K562 (cell line): Measurements from ENCODE around the gene REEP3. TPM values are rescaled to one million over a fixed set of nuclear protein-coding genes. Genes with fewer than 3 reads are reported as not detected.
"Not testable (repeated sequence)": the region's sequence is repeated elsewhere in the genome, so short reads cannot be mapped to it uniquely, and the experiment has no call there.

Source experiments
- ATAC-seq: fragments of 200-7000 bp; cut with Tn5 transposase; 3 replicates; pipeline ENCODE4 v1.9.1; 2020; ENCODE audit warnings: moderate library complexity
- BruUV-seq: library from RNA; stranded (reverse); fragments of 400-500 nt; replicated peaks from 2 replicates; lab custom pipeline; 2021; lab: Mats Ljungman, UMichigan
- CTCF ChIA-PET: fragments of 300-600 bp; formaldehyde crosslinking; extraction: SDS; loops from one replicate; lab custom pipeline; 2021; ENCODE audit warnings: low intra/inter-chr PET ratio; lab: Yijun Ruan, JAX
- POLR2A ChIA-PET: fragments of 300-600, 350-650 bp; sonication (Branson Sonifier 250); formaldehyde crosslinking; extraction: SDS; loops from one replicate; lab custom pipeline; 2021; ENCODE audit warnings: antibody characterized with exemption, inconsistent platforms; lab: Yijun Ruan, JAX
- DNase-seq, 4 experiments: peaks; one replicate each; pipeline versions ENCODE4 v3.0.0 to v3.0.0-alpha.2; 2011 to 2018; ENCODE audit warnings: low spot score in 3 of 4, mixed read lengths in 3 of 4; ENCODE audit errors: extremely low read depth in 1 of 4
- FAIRE-seq: peaks from 2 replicates; lab custom pipeline; 2011; peaks lifted over from hg19 to GRCh38; lab: Jason Lieb, UNC
- H2AFZ ChIP-seq: 2 replicates; pipeline ENCODE4 v1.6.0; 2011; ENCODE audit warnings: low read depth, low read length, control low read depth, inconsistent platforms
- H3K27ac ChIP-seq: fragments of 200-600 bp; 3 replicates; pipeline ENCODE4 v1.8.0; 2011; ENCODE audit warnings: low read depth, mild to moderate bottlenecking, control low read depth, inconsistent platforms, low read length, moderate library complexity, mixed read lengths; ENCODE audit errors: extremely low read depth
- H3K27me3 ChIP-seq, 2 experiments: fragments of 300-600 bp in 1 of 2; 2 replicates in 1 of 2; 3 replicates in 1 of 2; pipeline versions ENCODE4 v1.6.0 to v1.8.0; 2011; ENCODE audit warnings: inconsistent platforms in 2 of 2, low read length in 2 of 2, mild to moderate bottlenecking in 1 of 2, mixed read lengths in 1 of 2, moderate library complexity in 1 of 2; ENCODE audit not compliant: control insufficient read depth in 2 of 2, insufficient read depth in 2 of 2
- H3K36me3 ChIP-seq: fragments of 300-600 bp; 3 replicates; pipeline ENCODE4 v1.8.0; 2011; ENCODE audit warnings: mild to moderate bottlenecking, low read length, inconsistent platforms; ENCODE audit not compliant: control insufficient read depth, insufficient read depth
- H3K4me1 ChIP-seq, 2 experiments: fragments of 200-600 bp in 1 of 2; replicated peaks in 1 of 2; 2 replicates in 1 of 2; 3 replicates in 1 of 2; pipeline versions ENCODE4 v1.5.1 to v1.8.0; 2011; ENCODE audit warnings: inconsistent platforms in 2 of 2, low read length in 2 of 2, mild to moderate bottlenecking in 1 of 2, mixed read lengths in 1 of 2, moderate library complexity in 1 of 2; ENCODE audit not compliant: control insufficient read depth in 2 of 2, insufficient read depth in 2 of 2
- H3K4me2 ChIP-seq: 2 replicates; pipeline ENCODE4 v1.6.1; 2011; ENCODE audit warnings: low read length, control low read depth, inconsistent platforms, mixed read lengths; ENCODE audit not compliant: insufficient read depth
- H3K4me3 ChIP-seq: fragments of 200-600 bp; sonication (generic), shearing (Covaris generic); 2 replicates; pipeline ENCODE4 v1.5.1; 2016; ENCODE audit warnings: control low read depth, inconsistent platforms
- H3K79me2 ChIP-seq: fragments of 200-600 bp; 3 replicates; pipeline ENCODE4 v1.8.0; 2011; ENCODE audit warnings: low read length, inconsistent platforms; ENCODE audit not compliant: control insufficient read depth, insufficient read depth
- H3K9ac ChIP-seq, 2 experiments: 2 replicates each; pipeline versions ENCODE4 v1.6.0 to v1.6.1; 2011; ENCODE audit warnings: low read depth in 2 of 2, low read length in 2 of 2, control low read depth in 1 of 2, inconsistent platforms in 1 of 2, mild to moderate bottlenecking in 1 of 2, mixed read lengths in 1 of 2; ENCODE audit not compliant: insufficient read depth in 1 of 2
- H3K9me1 ChIP-seq: one replicate; pipeline ENCODE4 v1.6.0; 2011; ENCODE audit warnings: inconsistent platforms, mild to moderate bottlenecking, low read length, moderate library complexity; ENCODE audit not compliant: control insufficient read depth, insufficient read depth
- H3K9me3 ChIP-seq: replicated peaks from 2 replicates; pipeline ENCODE4 v1.5.1; 2011; ENCODE audit warnings: low read depth, low read length, inconsistent platforms; ENCODE audit not compliant: control insufficient read depth, insufficient read depth
- H4K20me1 ChIP-seq: replicated peaks from 2 replicates; pipeline ENCODE4 v1.6.1; 2011; ENCODE audit warnings: low read length, inconsistent platforms, mixed read lengths; ENCODE audit not compliant: control insufficient read depth, insufficient read depth
- ARID1B ChIP-seq: fragments of 450-650 bp; IDR thresholded peaks from 2 replicates; pipeline ENCODE4 v1.6.1; 2016; ENCODE audit warnings: antibody characterized with exemption, mild to moderate bottlenecking, inconsistent platforms
- ZC3H4 ChIP-seq: sonication (generic); formaldehyde crosslinking; IDR thresholded peaks from 2 replicates; pipeline ENCODE4 v1.9.0; 2021; ENCODE audit warnings: missing genetic modification reagents, borderline replicate concordance
- WGBS: fragments of 100-300 bp; shearing (Covaris generic); methylation state at CpG from one replicate; pipeline ENCODE4 v1.1.6; 2016; ENCODE audit warnings: low coverage, mixed read lengths; ENCODE audit not compliant: insufficient coverage; ENCODE audit errors: missing lambda C conversion rate; 5-methylcytosine and 5-hydroxymethylcytosine counted together
- in situ Hi-C: fragments of 300-500 bp; cut with MboI; formaldehyde crosslinking; loops from 4 replicates; pipeline ENCODE4 v1.15.0; 2018; ENCODE audit warnings: inconsistent platforms, mixed read lengths
- intact Hi-C: fragments of 100-400 bp; cut with micrococcal nuclease; formaldehyde crosslinking; loops from 2 replicates; pipeline ENCODE4 v1.14.2; 2022
- polyA plus RNA-seq, 8 experiments: library from polyadenylated mRNA; depleted of rRNA in 4 of 8; stranded (reverse) in 5 of 8; unstranded in 3 of 8; fragments of >200 nt; fragmentation: Nextera tagmentation in 2 of 8; fragmentation: Illumina TruSeq in 1 of 8; extraction: Ambion mirVana in 2 of 8; extraction: Trizol in 1 of 8; gene quantifications; 2 replicates each; pipeline versions ENCODE4 v1.2.1 to v1.2.3, GENCODE V29; 2011 to 2014; ENCODE audit warnings: inconsistent platforms in 1 of 8, missing spikeins in 1 of 8
- total RNA-seq, 7 experiments: library from RNA; depleted of rRNA in 6 of 7; stranded (reverse); fragments of >200 nt in 6 of 7; fragmentation: Illumina TruSeq in 2 of 7; extraction: Trizol in 2 of 7; gene quantifications; 2 replicates each; pipeline versions ENCODE4 v1.2.1 to v1.2.3, GENCODE V29; 2011 to 2021; ENCODE audit warnings: low replicate concordance in 1 of 7
- TF ChIP-seq, protein P1 (sequence below): fragments of 450-650 bp; IDR thresholded peaks from 2 replicates; pipeline ENCODE4 v1.6.1; 2014; ENCODE audit warnings: low read depth, mild to moderate bottlenecking, moderate library complexity, borderline replicate concordance
- TF ChIP-seq, protein P2 (sequence below), 2 experiments: IDR thresholded peaks in 1 of 2; conservative IDR thresholded peaks in 1 of 2; 2 replicates each; pipeline ENCODE4 v1.6.1; 2016; ENCODE audit warnings: low read depth in 2 of 2, mild to moderate bottlenecking in 1 of 2, missing compliant biosample characterization in 1 of 2, missing genetic modification characterization in 1 of 2, moderate library complexity in 1 of 2

Gene REEP3
- total and polyA plus RNA-seq, 9 of the 15 experiments (the other 6 are each of a cell fraction or from before 2014, with no cell fraction given) = 3.4 to 13.4 (median 9.2) TPM

DNA sequence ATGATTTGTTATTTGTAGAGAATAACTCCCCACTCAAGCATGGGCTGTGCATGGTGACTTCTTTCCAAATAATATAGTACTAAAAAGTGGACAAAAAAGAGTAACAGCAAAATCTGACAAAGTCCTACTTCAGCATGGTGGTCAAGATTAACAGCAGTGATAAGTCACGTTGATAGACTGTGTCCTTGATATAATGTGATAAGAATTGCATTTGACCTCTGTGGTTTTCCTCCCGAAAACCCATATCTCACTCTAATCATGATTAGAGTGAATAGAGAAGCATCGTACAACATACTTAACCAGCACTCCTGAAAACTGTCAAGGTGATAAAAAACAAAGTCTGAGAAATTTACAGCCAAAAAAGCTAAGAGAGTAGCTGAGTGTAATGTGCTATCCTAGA is 42.4 kb downstream of the REEP3 start (continued):
- TF ChIP-seq, protein P1, sequence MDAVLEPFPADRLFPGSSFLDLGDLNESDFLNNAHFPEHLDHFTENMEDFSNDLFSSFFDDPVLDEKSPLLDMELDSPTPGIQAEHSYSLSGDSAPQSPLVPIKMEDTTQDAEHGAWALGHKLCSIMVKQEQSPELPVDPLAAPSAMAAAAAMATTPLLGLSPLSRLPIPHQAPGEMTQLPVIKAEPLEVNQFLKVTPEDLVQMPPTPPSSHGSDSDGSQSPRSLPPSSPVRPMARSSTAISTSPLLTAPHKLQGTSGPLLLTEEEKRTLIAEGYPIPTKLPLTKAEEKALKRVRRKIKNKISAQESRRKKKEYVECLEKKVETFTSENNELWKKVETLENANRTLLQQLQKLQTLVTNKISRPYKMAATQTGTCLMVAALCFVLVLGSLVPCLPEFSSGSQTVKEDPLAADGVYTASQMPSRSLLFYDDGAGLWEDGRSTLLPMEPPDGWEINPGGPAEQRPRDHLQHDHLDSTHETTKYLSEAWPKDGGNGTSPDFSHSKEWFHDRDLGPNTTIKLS = no peak
- TF ChIP-seq, protein P2, sequence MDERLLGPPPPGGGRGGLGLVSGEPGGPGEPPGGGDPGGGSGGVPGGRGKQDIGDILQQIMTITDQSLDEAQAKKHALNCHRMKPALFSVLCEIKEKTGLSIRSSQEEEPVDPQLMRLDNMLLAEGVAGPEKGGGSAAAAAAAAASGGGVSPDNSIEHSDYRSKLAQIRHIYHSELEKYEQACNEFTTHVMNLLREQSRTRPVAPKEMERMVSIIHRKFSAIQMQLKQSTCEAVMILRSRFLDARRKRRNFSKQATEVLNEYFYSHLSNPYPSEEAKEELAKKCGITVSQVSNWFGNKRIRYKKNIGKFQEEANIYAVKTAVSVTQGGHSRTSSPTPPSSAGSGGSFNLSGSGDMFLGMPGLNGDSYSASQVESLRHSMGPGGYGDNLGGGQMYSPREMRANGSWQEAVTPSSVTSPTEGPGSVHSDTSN (CRISPR knock-in tag; IDR thresholded peaks at IDR 0.05; ENCODE audit: low read depth) = no peak
- TF ChIP-seq, protein P2 (tag; conservative IDR thresholded peaks at IDR 0.05; ENCODE audit: low read depth) = peak; percentile 34; the same call in 1 of the 2 replicates
- TF ChIP-seq ARID1B (0 out of 2 replicates have a peak, but pooled peaks have one; percentile 20), ZC3H4 (CRISPR knock-in tag) (no peak)

DNA sequence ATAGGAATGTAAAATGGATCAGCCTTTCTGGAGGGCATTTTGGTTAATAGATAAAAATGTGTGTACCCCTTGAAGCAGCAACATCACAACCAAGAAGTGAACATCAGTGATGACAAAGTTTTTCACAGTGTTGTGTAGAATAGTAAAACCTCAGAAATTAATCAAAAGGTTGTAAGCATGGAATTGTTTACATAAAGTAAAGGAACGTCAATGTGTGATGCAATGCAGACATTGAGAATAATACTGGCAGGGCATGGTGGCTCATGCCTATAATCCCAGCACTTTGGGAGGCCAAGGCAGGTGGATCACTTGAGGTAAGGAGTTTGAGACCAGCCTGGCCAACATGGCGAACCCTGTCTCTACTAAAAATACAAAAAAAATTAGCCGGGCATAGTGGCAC is 43.5 kb downstream of the REEP3 start:
- H3K4me3 ChIP-seq, ATAC-seq, H3K36me3 ChIP-seq, H4K20me1 ChIP-seq, H3K9me3 ChIP-seq, H3K27ac ChIP-seq, FAIRE-seq, in situ Hi-C loops, DNase-seq, H3K9ac ChIP-seq, H3K27me3 ChIP-seq, H3K9me1 ChIP-seq, BruUV-seq, intact Hi-C loops, H2AFZ ChIP-seq, POLR2A ChIA-PET, H3K4me1 ChIP-seq, H3K79me2 ChIP-seq, H3K4me2 ChIP-seq: not testable (repeated sequence)
- CTCF ChIA-PET = interaction anchor here (0.7 kb wide), 1 partner anchor 885 kb away, joined by 4 read pairs; no protein-coding TSS in a partner anchor
- 67% methylated on average over 3 of the region's 3 CpGs for WGBS
